Activated CD8-positive, alpha-beta memory T cell treated with anti-CD3 and anti-CD28 coated beads for 1 hour (primary cell): ENCODE measurements around the gene MAFF.

Experiments
- DNase-seq, 2 donors: peaks; one replicate each; pipeline ENCODE4 v3.0.0-alpha.2; 2020; ENCODE audit warnings: low read depth in 1 of 2; ENCODE audit errors: extremely low read depth in 1 of 2

Gene MAFF

DNA sequence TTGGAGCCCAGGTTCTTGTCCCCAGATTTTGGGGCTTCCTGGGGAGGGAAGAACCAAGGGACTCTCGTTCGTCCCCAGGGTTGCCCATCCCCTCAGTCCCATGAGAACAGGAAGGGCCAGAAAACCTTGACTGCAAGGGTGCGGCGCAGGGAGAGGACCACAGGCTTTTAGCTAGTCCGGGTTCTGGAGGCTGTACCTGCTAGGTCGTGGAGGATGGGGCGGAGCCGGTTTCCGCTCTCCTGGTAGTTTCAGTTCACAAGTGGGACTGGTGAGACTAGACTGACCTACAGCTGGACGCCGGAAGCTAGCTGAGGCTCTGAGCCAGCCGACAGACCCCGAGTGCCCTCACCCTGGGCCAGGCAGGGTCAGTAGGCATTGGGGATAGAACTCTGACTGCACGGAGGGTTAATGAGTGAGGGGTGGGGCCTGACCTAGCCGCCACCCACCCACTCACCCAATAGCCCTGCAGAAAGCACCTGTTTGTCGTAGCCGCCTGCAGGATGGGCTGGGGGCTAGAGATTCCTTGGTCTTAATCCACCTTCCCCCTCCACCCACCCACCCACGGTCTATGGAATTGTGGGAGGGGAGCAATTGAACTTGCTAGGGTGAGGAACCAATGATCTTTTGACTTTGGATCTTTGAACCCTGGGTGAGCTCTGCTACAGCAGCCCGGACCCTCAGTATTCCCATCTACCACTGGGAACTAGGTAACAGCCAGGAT, 1.5 kb downstream of the MAFF start:
- no peak for DNase-seq

DNA sequence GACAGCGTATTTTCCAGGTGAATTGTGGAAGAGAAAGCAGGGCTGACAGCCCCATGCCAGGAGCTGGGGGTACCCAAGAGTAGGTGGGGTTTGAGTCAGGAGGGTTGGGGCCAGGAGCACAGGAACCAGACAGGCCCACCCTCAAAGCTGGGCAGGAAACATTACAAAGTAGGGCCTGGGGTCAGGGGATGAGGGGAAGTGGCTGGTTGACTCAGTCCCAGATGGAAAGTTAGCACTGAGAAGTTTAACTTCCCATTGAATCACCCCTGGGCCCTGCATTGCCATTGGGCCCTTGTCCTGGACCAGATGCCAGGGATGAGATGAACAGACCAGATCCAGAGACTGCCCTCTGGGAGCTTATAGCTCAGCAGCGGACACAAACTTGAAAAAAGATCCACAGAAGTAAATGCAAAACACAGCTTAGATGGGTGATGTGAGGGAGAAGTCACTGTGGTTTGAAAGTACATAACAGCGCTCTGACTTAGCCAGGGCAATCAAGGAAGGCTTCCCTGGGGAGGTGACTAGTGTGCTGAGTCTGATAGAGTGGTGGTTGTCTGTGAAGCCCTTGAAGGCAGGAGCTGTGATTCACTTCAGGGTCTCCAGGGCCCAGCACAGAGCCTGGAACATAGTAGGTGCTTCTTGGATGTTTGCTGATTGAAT, 2.2 kb downstream of the MAFF start:
- DNase-seq = no peak

DNA sequence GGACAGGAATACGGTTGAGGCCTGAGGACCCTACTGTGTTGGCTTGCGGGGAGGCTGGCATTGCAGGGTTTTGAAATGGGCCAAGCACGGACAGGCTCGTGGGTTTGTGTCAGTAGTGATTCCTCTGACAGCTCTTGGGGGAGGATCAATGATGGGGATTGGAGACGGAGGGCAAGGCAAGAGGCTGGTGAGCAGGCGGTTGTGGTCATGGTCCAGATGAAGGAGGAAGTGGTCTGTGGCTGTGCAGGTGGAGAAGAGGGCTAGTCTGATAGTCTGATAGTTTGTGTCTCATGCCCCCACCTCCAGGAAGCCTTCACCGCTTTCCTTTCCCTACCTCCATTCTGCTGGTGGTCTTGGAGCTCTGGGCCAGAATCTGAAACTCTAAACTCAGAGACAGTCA, 3.0 kb downstream of the MAFF start:
- no peak for DNase-seq

DNA sequence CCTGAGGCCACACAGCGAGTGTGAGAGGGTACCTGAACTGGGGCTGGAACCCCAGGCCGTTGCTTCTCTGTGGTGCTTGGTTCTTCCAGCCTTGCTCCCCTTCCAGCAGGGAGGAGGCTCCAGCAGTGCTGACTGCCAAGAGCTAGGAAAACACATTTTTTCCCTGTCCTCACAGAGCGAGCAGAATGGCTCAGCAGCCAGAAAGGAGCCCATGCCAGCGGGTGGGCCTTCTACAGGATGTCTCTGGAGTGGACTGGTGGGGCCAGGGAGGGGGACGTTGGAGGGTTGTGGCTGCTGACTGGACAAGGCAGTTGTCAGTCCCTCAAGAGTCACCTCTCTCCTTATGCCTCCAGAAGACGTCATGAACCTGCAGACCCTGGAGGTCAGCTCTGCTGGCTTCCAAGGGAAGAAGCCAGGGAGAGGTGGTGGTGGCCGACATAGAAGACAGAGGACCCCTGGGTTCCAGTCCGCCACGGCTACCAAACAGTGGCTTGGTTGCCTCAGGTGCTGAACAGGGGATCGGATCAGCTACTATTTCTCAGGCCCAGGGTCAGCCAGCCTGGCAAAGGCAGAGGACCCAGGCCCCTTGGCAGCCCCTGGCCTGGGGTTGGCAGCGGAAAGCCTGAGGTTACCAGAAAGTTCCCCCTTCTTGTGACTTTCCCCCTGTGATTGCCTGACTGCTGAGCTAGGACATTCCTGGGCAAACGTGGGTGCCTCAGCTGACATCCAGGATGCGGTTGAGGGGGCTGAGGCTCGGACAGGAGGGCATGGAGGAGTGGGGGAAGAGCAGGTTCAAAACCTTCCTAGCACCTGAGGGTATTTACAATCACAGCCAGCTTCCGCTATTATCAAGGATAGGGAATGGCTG, 3.7 kb downstream of the MAFF start:
- no peak for DNase-seq

DNA sequence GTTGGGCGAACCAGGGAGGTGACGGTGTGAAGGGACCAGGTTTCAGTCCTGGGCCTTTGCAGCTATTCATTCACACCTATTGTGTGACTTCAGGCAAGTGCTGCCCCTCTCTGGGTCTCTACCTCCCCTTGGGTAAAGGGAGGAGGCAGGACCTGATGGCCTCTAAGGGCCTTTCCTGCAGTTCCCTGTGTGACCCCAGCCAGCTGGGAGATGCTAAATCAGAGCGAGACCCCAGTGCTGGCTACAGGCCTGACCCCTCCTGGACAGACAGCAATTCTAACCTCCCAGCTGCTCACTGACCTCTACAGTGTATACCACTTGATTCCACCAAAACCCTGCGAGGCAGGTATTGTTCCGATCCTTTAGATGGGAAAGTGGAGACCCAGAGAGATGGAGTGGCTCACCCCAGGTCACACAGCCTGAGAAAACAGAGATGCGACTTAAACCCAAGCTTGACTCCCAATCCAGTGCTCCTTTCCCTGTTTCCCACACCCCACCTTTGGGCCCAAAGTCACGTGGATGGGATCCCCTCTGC, 6.2 kb downstream of the MAFF start:
- no peak for DNase-seq

DNA sequence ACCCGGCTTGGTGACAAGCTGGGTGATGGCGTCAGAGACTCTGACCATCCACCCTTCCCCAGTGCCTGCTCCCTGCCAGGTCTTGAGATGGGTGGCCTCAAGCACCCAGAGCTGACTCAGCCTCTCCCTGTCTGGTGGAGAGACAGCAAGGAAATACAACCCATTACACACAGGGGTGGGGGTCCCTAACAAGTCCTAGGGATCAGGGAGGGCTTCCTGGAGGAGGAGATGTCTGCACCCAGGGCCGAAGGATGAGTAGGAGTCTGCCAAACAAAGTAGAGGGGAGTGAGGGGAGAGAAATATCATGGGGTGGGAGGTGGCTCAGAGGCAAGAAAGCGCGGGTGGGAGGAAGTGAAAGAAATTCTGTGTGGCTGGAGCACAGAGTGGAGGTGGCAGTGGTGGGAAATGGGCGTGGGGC, 6.8 kb downstream of the MAFF start:
- DNase-seq = no peak

DNA sequence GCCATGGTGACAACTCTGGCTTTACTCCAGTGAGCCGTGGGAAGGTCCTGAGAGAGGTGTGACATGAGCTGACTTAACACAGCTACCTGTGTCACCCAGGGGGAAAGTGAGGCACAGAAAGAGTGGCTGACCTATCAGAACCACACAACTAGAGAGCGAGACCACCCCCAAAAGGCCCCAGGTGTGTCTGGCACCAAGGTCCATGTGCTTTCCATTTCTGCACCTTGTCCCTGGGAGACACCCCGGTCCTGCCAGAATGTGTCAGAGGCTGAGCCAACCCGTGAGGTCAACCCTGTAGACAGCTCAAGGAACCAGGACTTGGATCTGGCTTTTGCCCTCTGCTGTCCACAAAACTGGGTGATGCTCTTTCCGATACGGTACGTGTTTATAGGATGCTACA, 9.8 kb downstream of the MAFF start:
- DNase-seq = no peak

DNA sequence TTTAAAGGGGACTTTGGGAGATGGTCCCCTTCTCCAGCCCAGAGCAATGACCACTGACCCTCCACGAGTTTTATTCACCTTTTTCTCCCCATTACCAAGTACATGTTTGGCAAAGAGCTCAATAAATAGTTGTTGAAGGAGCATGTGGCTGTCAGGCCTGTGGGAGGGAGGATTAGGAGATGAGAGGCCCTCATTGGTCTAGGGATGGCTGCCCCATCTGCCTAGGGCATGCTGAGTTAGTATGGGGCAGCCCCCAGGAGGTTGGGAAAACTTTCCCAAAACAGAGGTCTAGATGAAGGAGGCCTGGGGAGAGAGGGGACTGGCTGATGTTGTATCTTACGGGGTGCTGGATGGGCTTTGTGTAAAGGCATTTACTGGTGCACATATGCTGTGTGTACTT, 10.6 kb downstream of the MAFF start:
- DNase-seq = no peak

DNA sequence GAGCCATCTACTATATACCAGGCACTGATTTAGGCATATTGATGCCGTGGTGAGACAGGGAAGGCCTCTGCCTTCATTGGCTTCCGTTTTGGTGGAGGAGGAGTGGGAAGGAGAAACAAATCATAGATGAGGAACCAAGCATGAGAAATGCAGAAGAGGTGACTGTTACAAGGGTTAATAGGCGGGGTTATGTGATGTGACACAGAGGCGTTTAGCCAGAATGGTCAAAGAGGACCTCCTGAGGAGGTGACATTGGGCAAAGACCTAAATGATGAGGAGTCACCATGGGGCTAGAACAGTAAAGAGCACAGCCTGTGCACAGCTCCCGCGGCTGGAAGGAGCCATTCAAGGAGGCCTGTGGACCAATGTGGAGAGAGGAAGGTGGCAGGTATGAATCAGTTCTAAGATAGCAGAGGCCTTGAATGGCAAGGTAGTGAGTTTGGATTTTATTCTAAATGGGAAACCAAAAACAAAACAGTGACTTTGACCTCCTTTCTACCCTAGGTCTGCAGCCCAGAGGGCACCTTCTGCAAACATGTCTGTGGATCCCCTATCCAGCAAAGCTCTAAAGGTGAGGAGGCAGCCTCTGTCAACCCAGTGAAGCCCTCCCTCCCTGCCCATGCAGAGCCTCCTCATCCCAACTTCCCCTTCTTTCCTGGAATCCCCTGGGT, 11.7 kb downstream of the MAFF start:
- DNase-seq = no peak

DNA sequence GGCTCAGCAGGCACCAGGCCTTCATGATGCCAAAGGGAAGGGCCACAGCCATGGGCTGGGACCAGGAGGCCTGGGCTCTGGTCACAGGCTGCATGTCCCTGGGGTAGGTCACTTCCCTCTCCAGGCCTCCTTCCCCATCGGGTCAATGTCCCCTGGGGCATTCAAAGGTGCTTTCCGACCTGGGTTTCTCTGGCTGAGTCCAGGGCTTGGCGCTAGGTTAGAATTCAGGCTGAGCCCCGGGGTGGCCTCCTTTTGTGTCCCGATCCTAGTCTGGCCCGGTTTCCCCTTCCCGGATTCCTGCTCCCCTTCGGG, 12.2 kb downstream of the MAFF start:
- DNase-seq = no peak

DNA sequence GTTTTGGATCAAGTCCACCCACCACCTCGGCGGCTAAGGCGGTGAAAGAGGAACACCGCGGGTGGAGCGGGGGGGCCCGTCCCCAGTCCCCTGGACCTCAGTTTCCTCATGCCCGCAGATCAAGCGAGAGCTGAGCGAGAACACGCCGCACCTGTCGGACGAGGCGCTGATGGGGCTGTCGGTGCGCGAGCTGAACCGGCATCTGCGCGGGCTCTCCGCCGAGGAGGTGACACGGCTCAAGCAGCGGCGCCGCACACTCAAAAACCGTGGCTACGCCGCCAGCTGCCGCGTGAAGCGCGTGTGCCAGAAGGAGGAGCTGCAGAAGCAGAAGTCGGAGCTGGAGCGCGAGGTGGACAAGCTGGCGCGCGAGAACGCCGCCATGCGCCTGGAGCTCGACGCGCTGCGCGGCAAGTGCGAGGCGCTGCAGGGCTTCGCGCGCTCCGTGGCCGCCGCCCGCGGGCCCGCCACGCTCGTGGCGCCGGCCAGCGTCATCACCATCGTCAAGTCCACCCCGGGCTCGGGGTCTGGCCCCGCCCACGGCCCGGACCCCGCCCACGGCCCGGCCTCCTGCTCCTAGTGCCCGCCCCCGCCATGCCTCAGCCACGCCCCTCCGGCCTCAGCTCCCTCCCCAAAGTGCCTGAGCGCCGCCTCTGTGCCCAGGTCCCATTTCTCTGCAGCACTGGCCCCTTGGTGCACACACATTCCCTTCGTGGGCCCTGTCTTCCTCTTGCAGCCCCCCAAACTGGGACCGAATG, 12.7 kb downstream of the MAFF start:
- peak; percentile 32 to 54 for DNase-seq

DNA sequence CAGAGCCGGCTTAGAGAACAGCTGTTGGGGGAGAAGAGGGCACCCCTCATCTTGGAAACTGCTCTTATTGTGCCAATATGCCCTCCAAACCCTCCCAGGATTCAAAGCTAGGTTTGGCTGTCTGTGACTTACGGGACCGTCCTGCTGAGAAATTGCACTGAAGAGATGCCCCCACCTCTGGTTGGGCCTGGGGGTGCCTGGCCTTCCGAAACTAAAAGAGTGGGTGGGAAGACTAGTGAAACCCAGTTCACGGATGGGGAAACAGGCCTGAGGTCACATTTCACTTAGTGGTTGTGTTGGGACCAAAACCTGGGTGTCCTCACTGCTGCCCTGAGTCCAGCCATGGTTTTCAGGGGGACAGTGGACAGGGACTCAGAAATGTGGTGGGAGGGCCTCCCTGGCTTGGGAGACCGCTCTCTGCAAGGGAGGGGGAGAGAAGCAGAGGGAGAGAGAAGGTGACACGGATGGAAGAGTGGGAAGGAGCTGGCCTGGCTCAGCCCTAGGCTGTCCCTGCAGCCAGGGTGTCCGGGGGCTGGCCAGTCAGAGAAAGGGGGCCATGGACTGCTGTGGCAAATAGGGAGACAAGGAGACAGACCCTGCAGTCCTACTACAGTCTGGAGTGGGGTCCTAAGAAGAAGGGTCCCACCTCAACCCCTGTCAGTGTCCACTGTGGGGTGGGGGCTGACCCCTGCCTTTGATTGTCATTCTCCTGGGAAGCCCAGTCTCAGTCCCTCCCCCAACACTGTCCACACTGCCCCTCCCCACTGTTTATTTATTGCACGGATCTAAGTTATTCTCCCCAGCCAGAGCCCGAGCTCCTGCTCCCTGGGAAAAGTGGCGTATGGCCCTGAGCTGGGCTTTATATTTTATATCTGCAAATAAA, 13.6 kb downstream of the MAFF start:
- DNase-seq = no peak

DNA sequence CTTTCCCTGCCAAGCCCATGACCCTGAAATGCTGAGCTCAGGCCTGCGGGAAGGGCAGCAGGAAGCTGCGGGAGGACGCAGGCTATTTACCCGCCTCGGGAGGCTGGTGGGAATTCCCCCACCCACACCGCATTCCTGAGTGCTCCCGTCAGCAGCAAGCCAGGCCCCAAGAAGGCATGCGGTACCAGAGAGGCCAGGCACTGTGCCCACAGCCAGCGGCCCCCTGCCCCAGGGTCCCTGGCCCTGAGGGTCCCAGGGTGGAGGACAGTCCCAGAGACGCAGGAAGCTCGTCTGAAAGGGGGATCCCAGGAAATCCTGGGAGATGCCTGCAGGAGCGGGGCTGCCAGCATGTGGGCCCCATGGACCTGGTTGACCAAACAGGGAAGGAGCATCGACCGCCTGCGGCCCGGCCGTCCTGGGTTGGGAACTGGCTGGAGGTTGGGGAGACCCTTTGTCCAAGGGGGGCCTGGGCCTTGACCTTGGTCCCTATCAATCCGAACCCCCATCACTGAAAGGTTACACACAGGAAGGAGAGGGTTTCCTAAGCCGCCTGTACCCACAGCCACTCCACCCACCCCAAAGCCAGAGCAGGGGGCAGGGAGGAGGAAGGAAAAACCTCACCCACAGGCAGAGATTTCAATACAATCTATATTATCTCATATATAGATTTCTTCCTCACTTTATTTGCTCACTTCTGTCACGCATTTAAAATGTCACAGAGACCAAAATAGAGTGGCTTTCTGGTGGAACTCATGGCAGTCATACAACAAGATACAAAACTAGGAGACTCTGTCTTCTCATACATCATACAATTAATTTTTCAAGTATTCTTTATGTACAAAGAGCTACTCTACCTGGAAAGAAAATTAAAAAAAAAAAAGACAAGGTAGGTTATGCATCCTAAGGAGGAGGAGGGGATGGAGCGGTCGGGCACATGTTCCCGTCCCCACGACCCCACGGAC, 17.1 kb downstream of the MAFF start:
- DNase-seq = no peak

DNA sequence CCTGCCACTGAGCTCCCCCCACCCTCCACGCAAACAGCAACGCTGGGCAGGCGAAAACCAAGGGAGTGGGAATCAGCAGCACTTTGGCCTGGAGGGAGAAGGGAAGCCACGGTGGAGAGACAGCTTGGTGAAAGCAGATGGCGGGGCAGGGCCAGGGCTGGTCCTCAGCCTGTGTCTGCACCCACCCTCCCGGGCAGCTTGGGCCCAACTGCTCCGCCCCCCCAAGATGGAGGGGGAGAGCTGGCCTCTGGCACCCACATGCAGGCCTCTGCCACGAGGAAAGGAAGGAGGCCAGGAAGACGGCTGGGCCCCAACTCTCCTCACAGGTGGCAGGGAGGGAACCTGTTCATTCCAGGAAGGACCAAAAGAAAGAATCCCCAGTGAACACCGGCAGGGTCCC, 17.8 kb downstream of the MAFF start:
- DNase-seq = no peak

DNA sequence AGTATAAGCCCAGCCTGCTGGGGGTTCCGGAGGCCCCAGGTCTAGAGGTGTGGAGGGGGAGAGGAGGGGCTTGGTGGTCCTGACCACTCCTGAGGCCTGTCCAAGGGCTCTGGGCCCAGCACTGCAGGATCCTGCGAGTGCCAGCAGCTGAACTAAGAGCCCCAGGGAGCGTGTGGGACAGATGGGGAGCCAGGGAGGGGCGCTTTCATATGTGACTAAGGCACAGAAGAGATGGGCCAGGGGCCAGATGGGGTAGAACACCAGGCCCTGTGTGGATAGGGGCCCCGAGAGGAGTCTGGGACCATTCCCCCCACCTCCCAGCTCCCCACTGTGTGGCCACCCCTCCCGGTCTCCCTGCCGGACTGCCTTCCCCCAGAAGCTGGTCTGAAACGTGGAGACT, 18.4 kb downstream of the MAFF start:
- DNase-seq = no peak

DNA sequence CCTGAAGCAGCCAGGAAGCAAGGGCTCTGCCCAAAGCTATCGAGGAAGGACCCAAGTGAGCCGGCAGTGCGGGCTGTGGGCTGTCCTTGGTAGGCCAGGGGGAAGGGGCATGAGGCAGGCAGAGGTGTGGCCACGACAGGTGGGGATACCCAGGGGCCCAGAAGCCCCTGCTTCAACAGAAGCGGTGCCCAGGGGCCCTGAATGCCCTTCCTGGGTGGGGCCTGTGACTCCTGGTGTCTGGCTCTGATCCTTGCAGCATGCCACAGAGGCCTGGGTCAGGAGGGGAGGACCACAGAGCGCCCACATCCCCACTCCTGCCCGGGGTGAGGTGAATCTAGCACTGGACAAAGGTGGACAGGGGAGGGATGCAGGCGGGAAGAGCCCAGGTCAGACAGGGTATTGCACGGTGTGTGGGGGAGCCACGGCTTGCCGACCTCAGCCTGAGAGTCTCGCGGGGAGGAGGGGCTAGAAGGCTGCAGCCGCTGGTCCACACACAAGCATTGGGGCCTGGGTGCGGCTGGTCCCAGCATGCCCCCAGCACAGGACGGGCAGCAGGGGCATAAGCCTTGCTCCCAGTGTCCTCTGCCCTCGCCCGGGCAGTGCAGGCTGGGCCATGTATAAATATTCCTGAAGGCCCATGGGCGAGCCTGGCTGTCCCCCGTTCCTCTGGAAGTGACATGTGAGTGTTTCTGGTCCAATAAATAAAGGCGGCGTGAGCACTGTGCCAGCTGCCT, 19.0 kb downstream of the MAFF start:
- no peak for DNase-seq

DNA sequence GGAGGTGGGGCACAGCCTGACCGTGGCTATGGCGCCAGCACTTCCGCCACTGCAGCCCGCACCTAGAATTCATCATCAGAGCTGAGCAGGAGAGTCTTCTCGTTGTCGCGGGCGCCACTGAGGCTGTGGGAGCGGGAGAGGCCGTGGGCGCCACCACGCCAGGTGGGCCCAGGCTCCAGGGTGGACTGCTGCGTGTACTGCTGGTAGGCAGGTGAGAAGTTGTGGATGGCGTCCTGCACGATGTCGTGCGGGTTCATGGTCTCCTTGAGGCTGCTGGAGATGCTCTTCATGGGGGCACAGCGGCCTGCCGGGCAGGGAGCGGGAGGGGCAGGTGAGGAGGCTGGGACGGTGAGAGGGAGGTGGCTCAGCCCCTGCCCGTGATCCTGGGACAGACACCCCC, 19.6 kb downstream of the MAFF start:
- no peak for DNase-seq
